A549 (cell line): Measurements from ENCODE around the gene COMMD2. TPM values are rescaled to one million over a fixed set of nuclear protein-coding genes. Genes with fewer than 3 reads are reported as not detected.

Experiments
- ATAC-seq, 2 experiments: fragments of 200-7000 bp in 1 of 2; fragments of >200 bp in 1 of 2; cut with Nextera tagmentation in 1 of 2; cut with Tn5 transposase in 1 of 2; 3 replicates each; pipeline versions ENCODE4 v1.8.0 to v1.9.1; 2018 to 2020; ENCODE audit warnings: mild to moderate bottlenecking in 1 of 2, moderate library complexity in 1 of 2
- CTCF ChIA-PET: fragments of 300-600 bp; sonication (Branson Sonifier 250); formaldehyde crosslinking; extraction: SDS; loops from one replicate; lab custom pipeline; 2021; ENCODE audit warnings: antibody characterized with exemption, inconsistent platforms; lab: Yijun Ruan, JAX
- POLR2A ChIA-PET: fragments of 350-600 bp; formaldehyde crosslinking; extraction: SDS; loops from one replicate; lab custom pipeline; 2021; ENCODE audit warnings: antibody characterized with exemption, inconsistent platforms; lab: Yijun Ruan, JAX
- DNase-seq, 2 experiments: peaks; one replicate each; pipeline versions ENCODE4 v3.0.0 to v3.0.0-alpha.2; 2011 to 2016; ENCODE audit warnings: low read depth in 1 of 2, low spot score in 1 of 2
- FAIRE-seq: peaks from 2 replicates; lab custom pipeline; 2011; peaks lifted over from hg19 to GRCh38; lab: Jason Lieb, UNC
- H3K27ac ChIP-seq, 2 experiments: fragments of >200 bp; sonication (Bioruptor Twin); formaldehyde crosslinking; 3 replicates each; pipeline ENCODE4 v1.5.1; 2016 to 2017
- H3K4me1 ChIP-seq: fragments of >200 bp; sonication (Bioruptor Twin); formaldehyde crosslinking; 3 replicates; pipeline ENCODE4 v1.6.1; 2016
- H3K4me2 ChIP-seq: fragments of >200 bp; sonication (Bioruptor Twin); formaldehyde crosslinking; 3 replicates; pipeline ENCODE4 v1.6.1; 2016
- H3K4me3 ChIP-seq: fragments of >200 bp; sonication (Bioruptor Twin); formaldehyde crosslinking; 3 replicates; pipeline ENCODE4 v1.5.1; 2016
- H3K9me3 ChIP-seq: fragments of >200 bp; sonication (Bioruptor Twin); formaldehyde crosslinking; 3 replicates; pipeline ENCODE4 v1.6.1; 2016
- CBX2 ChIP-seq: fragments of 200-600 bp; sonication (generic); IDR thresholded peaks from 2 replicates; pipeline ENCODE4 v1.6.1; 2016; ENCODE audit warnings: low read depth, mild to moderate bottlenecking, borderline replicate concordance
- EHF ChIP-seq: fragments of 250-450 bp; sonication (Bioruptor Pico); IDR thresholded peaks from 2 replicates; pipeline ENCODE4 v1.5.0; 2020; ENCODE audit warnings: mild to moderate bottlenecking
- EHMT2 ChIP-seq: fragments of 200-600 bp; sonication (generic); IDR thresholded peaks from 2 replicates; pipeline ENCODE4 v1.6.1; 2016; ENCODE audit warnings: antibody characterized with exemption, low read depth, mild to moderate bottlenecking, moderate library complexity
- EP300 ChIP-seq, 2 experiments: fragments of >200 bp; sonication (Bioruptor Twin); formaldehyde crosslinking; IDR thresholded peaks; 2 replicates in 1 of 2; 3 replicates in 1 of 2; pipeline ENCODE4 v1.6.1; 2016 to 2017
- FOSB ChIP-seq: fragments of 250-450 bp; sonication (Bioruptor Pico); IDR thresholded peaks from 2 replicates; pipeline ENCODE4 v1.5.0; 2020; ENCODE audit warnings: mild to moderate bottlenecking, moderate library complexity
- FOSL2 ChIP-seq, 2 experiments: fragments of 450-650 bp in 1 of 2; fragments of >200 bp in 1 of 2; sonication (Bioruptor Twin) in 1 of 2; formaldehyde crosslinking; IDR thresholded peaks; 2 replicates each; pipeline versions ENCODE4 v1.5.0 to v1.6.1; 2016 to 2020; ENCODE audit warnings: mild to moderate bottlenecking in 1 of 2, moderate library complexity in 1 of 2
- FOXS1 ChIP-seq: fragments of 250-450 bp; sonication (Bioruptor Pico); IDR thresholded peaks from 2 replicates; pipeline ENCODE4 v1.5.0; 2020; ENCODE audit warnings: mild to moderate bottlenecking, moderate library complexity
- HOXA7 ChIP-seq: fragments of 250-450 bp; sonication (Bioruptor Pico); IDR thresholded peaks from 2 replicates; pipeline ENCODE4 v1.5.0; 2020; ENCODE audit warnings: mild to moderate bottlenecking, moderate library complexity
- HOXB5 ChIP-seq: fragments of 250-450 bp; sonication (Bioruptor Pico); IDR thresholded peaks from 2 replicates; pipeline ENCODE4 v1.5.0; 2020; ENCODE audit warnings: mild to moderate bottlenecking, moderate library complexity
- MYC ChIP-seq: IDR thresholded peaks from 2 replicates; pipeline ENCODE4 v1.6.1; 2012; ENCODE audit warnings: mild to moderate bottlenecking, inconsistent platforms, low read length, improper control_type of control experiment, borderline replicate concordance
- NR3C1 ChIP-seq: fragments of >200 bp; sonication (Bioruptor Twin); formaldehyde crosslinking; IDR thresholded peaks from 3 replicates; pipeline ENCODE4 v1.6.1; 2017
- POLR2A ChIP-seq: IDR thresholded peaks from 2 replicates; pipeline ENCODE4 v1.6.1; 2012; ENCODE audit warnings: mild to moderate bottlenecking, low read length
- RFX5 ChIP-seq: fragments of 450-650 bp; IDR thresholded peaks from 2 replicates; pipeline ENCODE4 v1.7.1; 2014; ENCODE audit warnings: antibody characterized with exemption, mild to moderate bottlenecking, moderate library complexity
- RNF2 ChIP-seq: fragments of 200-600 bp; sonication (generic); IDR thresholded peaks from 2 replicates; pipeline ENCODE4 v1.6.1; 2016; ENCODE audit warnings: low read depth, mild to moderate bottlenecking, antibody characterized with exemption, moderate library complexity, borderline replicate concordance
- SREBF2 ChIP-seq: fragments of 450-650 bp; IDR thresholded peaks from 2 replicates; pipeline ENCODE4 v1.6.1; 2014; ENCODE audit warnings: mild to moderate bottlenecking, moderate library complexity
- TFCP2L1 ChIP-seq: fragments of 250-450 bp; sonication (Bioruptor Pico); IDR thresholded peaks from 2 replicates; pipeline ENCODE4 v1.5.0; 2021; ENCODE audit warnings: mild to moderate bottlenecking
- WGBS: methylation state at CpG from one replicate; pipeline ENCODE4 v1.1.6; 2017; ENCODE audit errors: missing lambda C conversion rate; 5-methylcytosine and 5-hydroxymethylcytosine counted together
- polyA plus RNA-seq, 4 experiments: library from polyadenylated mRNA; depleted of rRNA in 3 of 4; stranded (reverse); fragments of >200 nt; fragmentation: RNase III in 1 of 4; extraction: RNeasy Plus Mini Kit Qiagen cat#74134 plus additional on column Dnase treatment in 1 of 4; gene quantifications; 2 replicates in 3 of 4; 3 replicates in 1 of 4; pipeline ENCODE4 v1.2.3, GENCODE V29; 2011 to 2017
- TF ChIP-seq, protein P1 (sequence below): fragments of >200 bp; sonication (Bioruptor Twin); formaldehyde crosslinking; IDR thresholded peaks from 3 replicates; pipeline ENCODE4 v1.5.1; 2016
- TF ChIP-seq, protein P2 (sequence below): fragments of 450-650 bp; IDR thresholded peaks from 2 replicates; pipeline ENCODE4 v1.6.1; 2014; ENCODE audit warnings: antibody characterized with exemption
- TF ChIP-seq, protein P3 (sequence below): IDR thresholded peaks from 2 replicates; pipeline ENCODE4 v1.6.1; 2012
- TF ChIP-seq, protein P4 (sequence below): fragments of 200-600 bp; sonication (generic); IDR thresholded peaks from 2 replicates; pipeline ENCODE4 v1.6.1; 2016; ENCODE audit warnings: antibody characterized with exemption, mild to moderate bottlenecking, moderate library complexity

Gene COMMD2
- polyA plus RNA-seq, 2 of the 4 experiments (the other 2 are of a cell fraction), result 20.5 to 76.1 TPM

DNA sequence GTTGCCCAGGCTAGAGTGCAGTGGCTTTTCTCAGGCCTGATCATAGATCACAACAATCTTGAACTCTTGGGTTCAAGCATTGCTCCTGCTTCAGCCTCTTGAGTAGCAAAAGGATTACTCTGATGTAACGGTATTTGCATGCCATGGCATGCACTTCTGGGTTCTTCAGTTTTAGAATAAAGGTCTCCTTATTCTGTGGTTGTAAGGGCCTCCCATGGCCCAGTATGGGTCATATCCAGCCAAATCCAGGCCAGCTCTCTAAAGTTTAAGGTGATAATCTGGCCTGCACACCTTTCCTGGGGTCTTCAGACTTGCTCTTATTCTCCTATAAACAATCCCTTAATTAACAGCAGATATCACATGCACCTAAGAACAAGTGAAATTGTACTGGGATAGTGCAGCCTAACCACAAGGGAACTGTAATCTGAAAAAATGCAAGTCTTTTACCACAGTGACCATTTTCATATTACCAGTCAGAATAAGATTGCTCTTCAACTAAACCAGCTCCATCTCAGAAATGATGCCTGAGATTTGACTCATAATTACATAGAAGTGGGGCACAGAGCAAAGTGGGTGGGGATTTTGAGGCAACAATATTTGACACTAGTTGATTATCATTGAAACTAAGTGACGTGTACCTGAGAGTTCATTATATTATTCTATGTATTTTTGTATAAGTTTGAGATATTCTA is 25.4 kb downstream of the COMMD2 start:
- ChIA-PET CTCF (interaction anchor here (0.6 to 1.9 kb wide), 3 partner anchors 9 to 215 kb away, joined by 4 to 9 read pairs (median 5); no protein-coding TSS in a partner anchor), POLR2A (no interaction called here)
- FAIRE-seq (no peak), DNase-seq (no peak), ATAC-seq (no peak)
- no peak overlapping the region for H3K4me3 ChIP-seq
- no peaks in the 10 kb centered on the region for H3K9me3 ChIP-seq
- no peaks in the 10 kb centered on the region for H3K4me1 ChIP-seq
- TF ChIP-seq, protein P1, sequence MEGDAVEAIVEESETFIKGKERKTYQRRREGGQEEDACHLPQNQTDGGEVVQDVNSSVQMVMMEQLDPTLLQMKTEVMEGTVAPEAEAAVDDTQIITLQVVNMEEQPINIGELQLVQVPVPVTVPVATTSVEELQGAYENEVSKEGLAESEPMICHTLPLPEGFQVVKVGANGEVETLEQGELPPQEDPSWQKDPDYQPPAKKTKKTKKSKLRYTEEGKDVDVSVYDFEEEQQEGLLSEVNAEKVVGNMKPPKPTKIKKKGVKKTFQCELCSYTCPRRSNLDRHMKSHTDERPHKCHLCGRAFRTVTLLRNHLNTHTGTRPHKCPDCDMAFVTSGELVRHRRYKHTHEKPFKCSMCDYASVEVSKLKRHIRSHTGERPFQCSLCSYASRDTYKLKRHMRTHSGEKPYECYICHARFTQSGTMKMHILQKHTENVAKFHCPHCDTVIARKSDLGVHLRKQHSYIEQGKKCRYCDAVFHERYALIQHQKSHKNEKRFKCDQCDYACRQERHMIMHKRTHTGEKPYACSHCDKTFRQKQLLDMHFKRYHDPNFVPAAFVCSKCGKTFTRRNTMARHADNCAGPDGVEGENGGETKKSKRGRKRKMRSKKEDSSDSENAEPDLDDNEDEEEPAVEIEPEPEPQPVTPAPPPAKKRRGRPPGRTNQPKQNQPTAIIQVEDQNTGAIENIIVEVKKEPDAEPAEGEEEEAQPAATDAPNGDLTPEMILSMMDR, result no peak
- no peak for TF ChIP-seq HOXA7
- no peak for TF ChIP-seq MYC
- no peak for TF ChIP-seq FOSL2 (IDR thresholded peaks at IDR 0.05)
- no peak for TF ChIP-seq FOSL2 (CRISPR knock-in tag; IDR thresholded peaks at IDR 0.05)
- TF ChIP-seq TFCP2L1 (CRISPR knock-in tag), result no peak
- TF ChIP-seq RNF2, result no peak
- no peak for TF ChIP-seq CBX2
- TF ChIP-seq, protein P2, sequence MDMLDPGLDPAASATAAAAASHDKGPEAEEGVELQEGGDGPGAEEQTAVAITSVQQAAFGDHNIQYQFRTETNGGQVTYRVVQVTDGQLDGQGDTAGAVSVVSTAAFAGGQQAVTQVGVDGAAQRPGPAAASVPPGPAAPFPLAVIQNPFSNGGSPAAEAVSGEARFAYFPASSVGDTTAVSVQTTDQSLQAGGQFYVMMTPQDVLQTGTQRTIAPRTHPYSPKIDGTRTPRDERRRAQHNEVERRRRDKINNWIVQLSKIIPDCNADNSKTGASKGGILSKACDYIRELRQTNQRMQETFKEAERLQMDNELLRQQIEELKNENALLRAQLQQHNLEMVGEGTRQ, result no peak
- no peak overlapping the region for H3K4me2 ChIP-seq
- 82% methylated on average over 2 of the region's 2 CpGs for WGBS
- H3K27ac ChIP-seq, result no peak overlapping the region

DNA sequence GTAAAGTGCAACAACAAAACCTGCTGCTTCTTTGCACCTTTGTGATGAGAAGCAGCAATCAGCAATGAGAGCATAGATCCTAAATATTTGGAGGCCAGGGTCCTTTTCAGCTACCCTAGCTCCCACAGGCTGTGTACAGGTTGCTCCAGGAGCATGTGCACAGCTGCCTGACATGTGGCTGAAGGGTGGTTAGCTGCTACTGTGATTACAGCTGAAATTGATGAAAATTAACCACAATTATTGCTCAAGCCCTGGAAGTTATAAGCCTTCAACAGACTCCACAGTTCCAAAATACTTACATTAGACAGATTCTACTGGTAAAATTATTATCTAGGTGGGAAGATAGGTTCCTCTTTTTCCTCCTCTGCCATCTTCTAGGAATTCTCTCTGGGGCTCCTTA is 28.5 kb downstream of the COMMD2 start:
- FAIRE-seq (no peak), ATAC-seq (no peak), DNase-seq (no peak)
- Histone ChIP-seq H3K4me1 (no peaks in the 10 kb centered on the region), H3K9me3 (peaks cover 18% of the 10 kb centered on the region), H3K4me2 (no peak overlapping the region), H3K27ac (no peak overlapping the region), H3K4me3 (no peak overlapping the region)
- TF ChIP-seq, protein P2, result no peak
- TF ChIP-seq RFX5 (no peak), FOSB (no peak), NR3C1 (no peak), POLR2A (no peak), EHF (CRISPR knock-in tag) (no peak), HOXB5 (CRISPR knock-in tag) (no peak), SREBF2 (no peak), EHMT2 (no peak), EP300 (IDR thresholded peaks at IDR 0.05) (no peak), FOXS1 (no peak)
- TF ChIP-seq, protein P3, sequence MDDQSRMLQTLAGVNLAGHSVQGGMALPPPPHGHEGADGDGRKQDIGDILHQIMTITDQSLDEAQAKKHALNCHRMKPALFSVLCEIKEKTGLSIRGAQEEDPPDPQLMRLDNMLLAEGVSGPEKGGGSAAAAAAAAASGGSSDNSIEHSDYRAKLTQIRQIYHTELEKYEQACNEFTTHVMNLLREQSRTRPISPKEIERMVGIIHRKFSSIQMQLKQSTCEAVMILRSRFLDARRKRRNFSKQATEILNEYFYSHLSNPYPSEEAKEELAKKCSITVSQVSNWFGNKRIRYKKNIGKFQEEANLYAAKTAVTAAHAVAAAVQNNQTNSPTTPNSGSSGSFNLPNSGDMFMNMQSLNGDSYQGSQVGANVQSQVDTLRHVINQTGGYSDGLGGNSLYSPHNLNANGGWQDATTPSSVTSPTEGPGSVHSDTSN, result no peak
- TF ChIP-seq, protein P4, sequence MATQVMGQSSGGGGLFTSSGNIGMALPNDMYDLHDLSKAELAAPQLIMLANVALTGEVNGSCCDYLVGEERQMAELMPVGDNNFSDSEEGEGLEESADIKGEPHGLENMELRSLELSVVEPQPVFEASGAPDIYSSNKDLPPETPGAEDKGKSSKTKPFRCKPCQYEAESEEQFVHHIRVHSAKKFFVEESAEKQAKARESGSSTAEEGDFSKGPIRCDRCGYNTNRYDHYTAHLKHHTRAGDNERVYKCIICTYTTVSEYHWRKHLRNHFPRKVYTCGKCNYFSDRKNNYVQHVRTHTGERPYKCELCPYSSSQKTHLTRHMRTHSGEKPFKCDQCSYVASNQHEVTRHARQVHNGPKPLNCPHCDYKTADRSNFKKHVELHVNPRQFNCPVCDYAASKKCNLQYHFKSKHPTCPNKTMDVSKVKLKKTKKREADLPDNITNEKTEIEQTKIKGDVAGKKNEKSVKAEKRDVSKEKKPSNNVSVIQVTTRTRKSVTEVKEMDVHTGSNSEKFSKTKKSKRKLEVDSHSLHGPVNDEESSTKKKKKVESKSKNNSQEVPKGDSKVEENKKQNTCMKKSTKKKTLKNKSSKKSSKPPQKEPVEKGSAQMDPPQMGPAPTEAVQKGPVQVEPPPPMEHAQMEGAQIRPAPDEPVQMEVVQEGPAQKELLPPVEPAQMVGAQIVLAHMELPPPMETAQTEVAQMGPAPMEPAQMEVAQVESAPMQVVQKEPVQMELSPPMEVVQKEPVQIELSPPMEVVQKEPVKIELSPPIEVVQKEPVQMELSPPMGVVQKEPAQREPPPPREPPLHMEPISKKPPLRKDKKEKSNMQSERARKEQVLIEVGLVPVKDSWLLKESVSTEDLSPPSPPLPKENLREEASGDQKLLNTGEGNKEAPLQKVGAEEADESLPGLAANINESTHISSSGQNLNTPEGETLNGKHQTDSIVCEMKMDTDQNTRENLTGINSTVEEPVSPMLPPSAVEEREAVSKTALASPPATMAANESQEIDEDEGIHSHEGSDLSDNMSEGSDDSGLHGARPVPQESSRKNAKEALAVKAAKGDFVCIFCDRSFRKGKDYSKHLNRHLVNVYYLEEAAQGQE, result no peak
- POLR2A ChIA-PET, result no interaction called here
- CTCF ChIA-PET, result interaction anchor here (1.6 kb wide), 1 partner anchor 192 kb away, joined by 3 read pairs; no protein-coding TSS in a partner anchor
